ENCODE results near the gene PCNX2.

The PCNX2 gene

GRCh38 chr1:233340966-233341516 lies 45.5 kb upstream of the PCNX2 start:
- Histone ChIP-seq H4K20me1 (ENCODE audit: insufficient read depth, low read length) (no peaks in the 10 kb centered on the region), H2AFZ (ENCODE audit: low read length) (no peak overlapping the region), H3K79me2 (ENCODE audit: low read length) (peaks cover 64% of the 10 kb centered on the region)

GRCh38 chr1:233340031-233340555 lies 44.6 kb upstream of the PCNX2 start:
- Histone ChIP-seq H3K9me3 (replicated peaks; ENCODE audit: insufficient read depth, low read length) (no peaks in the 10 kb centered on the region), H3K36me3 (replicated peaks; ENCODE audit: insufficient read depth, low read length) (no peaks in the 10 kb centered on the region), H3K27ac (ENCODE audit: low read length) (no peak overlapping the region), H3K4me3 (ENCODE audit: low read length) (no peak overlapping the region), H2AFZ (ENCODE audit: low read length) (no peak overlapping the region), H4K20me1 (ENCODE audit: insufficient read depth, low read length) (no peaks in the 10 kb centered on the region), H3K4me2 (ENCODE audit: low read depth, low read length) (no peak overlapping the region), H3K9me2 (replicated peaks; ENCODE audit: insufficient read depth, low read length) (no peaks in the 10 kb centered on the region), H3K9ac (ENCODE audit: low read length) (no peak overlapping the region), H3K27me3 (replicated peaks; ENCODE audit: insufficient read depth, low read length) (no peaks in the 10 kb centered on the region), H3K79me2 (ENCODE audit: low read length) (peaks cover 72% of the 10 kb centered on the region), H3F3A (ENCODE audit: insufficient read depth, low read length) (no peaks in the 10 kb centered on the region), H3K4me1 (ENCODE audit: low read length) (no peaks in the 10 kb centered on the region)
- TF ChIP-seq EZH2phosphoT487 (IDR thresholded peaks at IDR 0.05; ENCODE audit: low read length) = no peak
- DNase-seq = no peak

More at GRCh38 chr1:233340966-233341516, 45.5 kb upstream of the PCNX2 start:
- Histone ChIP-seq H3K4me1 (ENCODE audit: low read length) (no peaks in the 10 kb centered on the region), H3K9me2 (replicated peaks; ENCODE audit: insufficient read depth, low read length) (no peaks in the 10 kb centered on the region), H3K27ac (ENCODE audit: low read length) (no peak overlapping the region), H3K4me2 (ENCODE audit: low read depth, low read length) (no peak overlapping the region), H3K9ac (ENCODE audit: low read length) (no peak overlapping the region), H3K36me3 (replicated peaks; ENCODE audit: insufficient read depth, low read length) (no peaks in the 10 kb centered on the region), H3K27me3 (replicated peaks; ENCODE audit: insufficient read depth, low read length) (no peaks in the 10 kb centered on the region), H3F3A (ENCODE audit: insufficient read depth, low read length) (no peaks in the 10 kb centered on the region), H3K9me3 (replicated peaks; ENCODE audit: insufficient read depth, low read length) (no peaks in the 10 kb centered on the region), H3K4me3 (ENCODE audit: low read length) (no peak overlapping the region)
- TF ChIP-seq EZH2phosphoT487 (IDR thresholded peaks at IDR 0.05; ENCODE audit: low read length) (no peak), EZH2 (optimal IDR thresholded peaks at IDR 0.05; ENCODE audit: low read depth, low read length) (no peak)
- TF ChIP-seq, protein P1, sequence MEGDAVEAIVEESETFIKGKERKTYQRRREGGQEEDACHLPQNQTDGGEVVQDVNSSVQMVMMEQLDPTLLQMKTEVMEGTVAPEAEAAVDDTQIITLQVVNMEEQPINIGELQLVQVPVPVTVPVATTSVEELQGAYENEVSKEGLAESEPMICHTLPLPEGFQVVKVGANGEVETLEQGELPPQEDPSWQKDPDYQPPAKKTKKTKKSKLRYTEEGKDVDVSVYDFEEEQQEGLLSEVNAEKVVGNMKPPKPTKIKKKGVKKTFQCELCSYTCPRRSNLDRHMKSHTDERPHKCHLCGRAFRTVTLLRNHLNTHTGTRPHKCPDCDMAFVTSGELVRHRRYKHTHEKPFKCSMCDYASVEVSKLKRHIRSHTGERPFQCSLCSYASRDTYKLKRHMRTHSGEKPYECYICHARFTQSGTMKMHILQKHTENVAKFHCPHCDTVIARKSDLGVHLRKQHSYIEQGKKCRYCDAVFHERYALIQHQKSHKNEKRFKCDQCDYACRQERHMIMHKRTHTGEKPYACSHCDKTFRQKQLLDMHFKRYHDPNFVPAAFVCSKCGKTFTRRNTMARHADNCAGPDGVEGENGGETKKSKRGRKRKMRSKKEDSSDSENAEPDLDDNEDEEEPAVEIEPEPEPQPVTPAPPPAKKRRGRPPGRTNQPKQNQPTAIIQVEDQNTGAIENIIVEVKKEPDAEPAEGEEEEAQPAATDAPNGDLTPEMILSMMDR (IDR thresholded peaks at IDR 0.05; ENCODE audit: low read length) = no peak
- DNase-seq = no peak

- Histone ChIP-seq H3K9me2 (replicated peaks; ENCODE audit: insufficient read depth, low read length) (no peaks in the 10 kb centered on the region), H3K27ac (ENCODE audit: low read length) (no peak overlapping the region), H4K20me1 (ENCODE audit: insufficient read depth, low read length) (no peaks in the 10 kb centered on the region), H3K79me2 (ENCODE audit: low read length) (peaks cover 81% of the 10 kb centered on the region), H3K4me2 (ENCODE audit: low read depth, low read length) (no peak overlapping the region), H3K4me1 (ENCODE audit: low read length) (no peaks in the 10 kb centered on the region), H3K27me3 (replicated peaks; ENCODE audit: insufficient read depth, low read length) (no peaks in the 10 kb centered on the region), H3K36me3 (replicated peaks; ENCODE audit: insufficient read depth, low read length) (no peaks in the 10 kb centered on the region), H3K9me3 (replicated peaks; ENCODE audit: insufficient read depth, low read length) (no peaks in the 10 kb centered on the region), H2AFZ (ENCODE audit: low read length) (no peak overlapping the region), H3F3A (ENCODE audit: insufficient read depth, low read length) (no peaks in the 10 kb centered on the region), H3K9ac (ENCODE audit: low read length) (no peak overlapping the region), H3K4me3 (ENCODE audit: low read length) (no peak overlapping the region)
- TF ChIP-seq, protein P1 (IDR thresholded peaks at IDR 0.05; ENCODE audit: low read length) = no peak
- DNase-seq = no peak
Observed at GRCh38 chr1:233338102-233338501, 42.6 kb upstream of the PCNX2 start.

GRCh38 chr1:233337505-233337904 lies 42.0 kb upstream of the PCNX2 start:
- no peak overlapping the region for H3K27ac ChIP-seq (ENCODE audit: low read length)
- no peaks in the 10 kb centered on the region for H3F3A ChIP-seq (ENCODE audit: insufficient read depth, low read length)
- no peak for DNase-seq
- H3K9me3 ChIP-seq (replicated peaks; ENCODE audit: insufficient read depth, low read length) = no peaks in the 10 kb centered on the region
- peaks cover 80% of the 10 kb centered on the region for H3K79me2 ChIP-seq (ENCODE audit: low read length)
- no peak overlapping the region for H2AFZ ChIP-seq (ENCODE audit: low read length)
- no peaks in the 10 kb centered on the region for H3K27me3 ChIP-seq (replicated peaks; ENCODE audit: insufficient read depth, low read length)
- no peaks in the 10 kb centered on the region for H4K20me1 ChIP-seq (ENCODE audit: insufficient read depth, low read length)
- H3K4me2 ChIP-seq (ENCODE audit: low read depth, low read length) = no peak overlapping the region
- TF ChIP-seq EZH2 (optimal IDR thresholded peaks at IDR 0.05; ENCODE audit: low read depth, low read length) (no peak), EZH2phosphoT487 (IDR thresholded peaks at IDR 0.05; ENCODE audit: low read length) (no peak)
- TF ChIP-seq, protein P1 (IDR thresholded peaks at IDR 0.05; ENCODE audit: low read length) = no peak
- no peak overlapping the region for H3K9ac ChIP-seq (ENCODE audit: low read length)
- no peak overlapping the region for H3K4me3 ChIP-seq (ENCODE audit: low read length)
- no peaks in the 10 kb centered on the region for H3K36me3 ChIP-seq (replicated peaks; ENCODE audit: insufficient read depth, low read length)
- H3K9me2 ChIP-seq (replicated peaks; ENCODE audit: insufficient read depth, low read length) = no peaks in the 10 kb centered on the region
- H3K4me1 ChIP-seq (ENCODE audit: low read length) = no peaks in the 10 kb centered on the region
